Omental fat pad (tissue), 4 donors: Measurements from ENCODE around the gene COPZ2. TPM values are rescaled to one million over a fixed set of nuclear protein-coding genes. Genes with fewer than 3 reads are reported as not detected.
A peak's percentile ranks its signal among the peaks of the same experiment; 100 is the strongest.

Source experiments
- ATAC-seq: fragments of 150-250 bp; one replicate; pipeline ENCODE4 v1.9.1; 2016; ENCODE audit warnings: mild to moderate bottlenecking, moderate library complexity; ENCODE audit not compliant: low FRiP score
- DNase-seq: peaks from one replicate; pipeline ENCODE4 v3.0.0-alpha.2; 2019; ENCODE audit warnings: low spot score
- CTCF ChIP-seq, 3 donors: fragments of 450-650 bp; IDR thresholded peaks; one replicate each; pipeline ENCODE4 v1.5.1; 2016 to 2017; ENCODE audit warnings: antibody characterized with exemption in 3 of 3, mild to moderate bottlenecking in 3 of 3, moderate library complexity in 2 of 3
- small RNA-seq: library from RNA; depleted of rRNA; stranded (forward); fragments of <200 nt; gene quantifications from one replicate; pipeline ENCODE3, GENCODE V24; 2016
- total RNA-seq, 4 donors: library from RNA; depleted of rRNA; stranded (reverse); fragments of >200 nt; gene quantifications; one replicate each; pipeline ENCODE4 v1.1.0, GENCODE V29; 2016

The COPZ2 gene
- total RNA-seq, 4 donors from 2014 or later = 43.8 to 61.8 (median 49.7) TPM

DNA sequence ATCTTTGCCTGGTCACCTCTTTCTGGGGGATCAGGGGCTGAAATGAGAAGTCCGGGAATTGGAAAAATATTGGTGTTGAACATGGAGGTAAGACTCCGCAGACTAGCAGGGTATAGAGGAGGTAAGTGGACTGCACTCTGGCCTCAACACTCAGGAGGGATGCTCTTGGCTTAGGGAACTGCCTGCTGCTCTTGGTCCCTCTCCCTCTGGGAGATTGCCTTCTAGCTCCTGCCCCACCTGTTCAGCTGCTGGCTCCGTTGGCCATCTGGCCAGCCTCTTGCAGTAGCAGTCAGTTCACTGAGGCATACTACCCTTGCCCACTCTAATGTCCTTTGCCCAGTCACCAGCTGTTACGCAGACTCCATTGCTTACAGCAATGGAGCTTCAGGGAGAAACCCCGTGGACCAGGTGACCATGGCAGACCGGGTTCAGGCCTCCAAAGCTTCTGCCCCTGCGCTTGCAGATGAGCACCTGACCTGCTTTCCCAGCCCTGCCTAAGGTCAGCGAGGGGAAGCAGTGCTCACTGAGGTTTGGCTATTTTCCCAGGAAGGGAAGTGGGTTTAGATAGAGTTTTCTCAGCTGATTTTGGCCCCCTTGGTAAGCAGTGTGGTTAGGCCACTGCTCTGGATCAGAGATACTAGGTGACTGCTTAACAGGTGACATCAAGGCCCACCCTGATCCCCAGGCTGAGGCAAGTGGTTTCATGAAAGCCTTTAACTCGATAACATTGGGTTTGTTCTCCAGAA, 54.8 kb downstream of the COPZ2 start:
- no peak for TF ChIP-seq CTCF (IDR thresholded peaks at IDR 0.05)
- no peak for ATAC-seq
- DNase-seq = no peak

GRCh38 chr17:47982091-47982617, 55.4 kb downstream of the COPZ2 start:
- no peak for DNase-seq
- TF ChIP-seq CTCF (IDR thresholded peaks at IDR 0.05) = no peak
- no peak for ATAC-seq

GRCh38 chr17:47981462-47981861, 56.1 kb downstream of the COPZ2 start:
- no peak for DNase-seq
- ATAC-seq = no peak
- no peak for TF ChIP-seq CTCF (IDR thresholded peaks at IDR 0.05)

- DNase-seq (no peak), ATAC-seq (no peak)
- no peak for TF ChIP-seq CTCF (IDR thresholded peaks at IDR 0.05)
Observed at GRCh38 chr17:47980541-47980940, 57.1 kb downstream of the COPZ2 start.

GRCh38 chr17:47978324-47978723, 59.3 kb downstream of the COPZ2 start:
- ATAC-seq = peak; percentile 31
- peak in 1 of 3 donors; percentile 12 for TF ChIP-seq CTCF (IDR thresholded peaks at IDR 0.05)
- peak; percentile 32 for DNase-seq

Small RNA genes lying within 50 kb of the gene (small RNA-seq; reads per million reads assigned to genes)
- gene AC004477.2 (not detected), gene MIR152 (143 reads per million, percentile 97 among the genes with 10 or more reads in this experiment)

Other genes starting within 250 kb of the COPZ2 start
- 10 to 100 TPM in 1 of 4 donors, 1 to 10 TPM in 3; 2.6 to 13.9 (median 4.6) TPM for gene OSBPL7, start 216.0 kb downstream of the COPZ2 start, total RNA-seq
- 10 to 100 TPM; 23.1 to 50.5 (median 36.8) TPM for gene MRPL10, start 206.3 kb downstream of the COPZ2 start, total RNA-seq
- under 1 TPM in 1 of 4 donors, not detected in 3; 0.24 TPM for gene LRRC46, start 206.1 kb downstream of the COPZ2 start, total RNA-seq
- gene SCRN2, start 196.5 kb downstream of the COPZ2 start, total RNA-seq = 10 to 100 TPM; 43.6 to 72.6 (median 60.3) TPM
- gene SP6, start 186.6 kb downstream of the COPZ2 start, total RNA-seq = 1 to 10 TPM in 3 of 4 donors, under 1 TPM in 1; 0.74 to 1.7 (median 1.2) TPM
- 1 to 10 TPM; 2.9 to 8.5 (median 6.9) TPM for gene SP2, start 141.6 kb downstream of the COPZ2 start, total RNA-seq
- 10 to 100 TPM; 20.1 to 39.7 (median 30.8) TPM for gene PNPO, start 96.2 kb downstream of the COPZ2 start, total RNA-seq
- 1 to 10 TPM in 2 of 4 donors, not detected in 2; 2.4 to 6.6 TPM for gene PRR15L, start 79.9 kb downstream of the COPZ2 start, total RNA-seq
- 100 to 1,000 TPM in 2 of 4 donors, 10 to 100 TPM in 2; 72.4 to 156 (median 100) TPM for gene CDK5RAP3, start 66.7 kb downstream of the COPZ2 start, total RNA-seq
- 100 to 1,000 TPM; 144 to 255 (median 168) TPM for gene NFE2L1, start 10.6 kb upstream of the COPZ2 start, total RNA-seq
- gene CBX1, start 63.7 kb upstream of the COPZ2 start, total RNA-seq = 10 to 100 TPM; 16.0 to 28.9 (median 24.1) TPM
- 10 to 100 TPM; 10.1 to 19.1 (median 18.4) TPM for gene SNX11, start 70.0 kb upstream of the COPZ2 start, total RNA-seq